Fibroblast of lung (primary cell): ENCODE results near the gene ZNF384. TPM values are rescaled to one million over a fixed set of nuclear protein-coding genes. Genes with fewer than 3 reads are reported as not detected.
"Not testable (repeated sequence)": the region's sequence is repeated elsewhere in the genome, so short reads cannot be mapped to it uniquely, and the experiment has no call there.

Experiments used
- DNase-seq, 2 donors: peaks; one replicate each; pipeline versions ENCODE4 v3.0.0 to v3.0.0-alpha.2; 2010; ENCODE audit warnings: low read depth in 2 of 2
- H2AFZ ChIP-seq: 2 replicates; pipeline ENCODE4 v1.5.1; 2012; ENCODE audit warnings: low read length, control low read depth, inconsistent platforms
- H3K27ac ChIP-seq: 2 replicates; pipeline ENCODE4 v1.5.1; 2011; ENCODE audit warnings: low read length, control low read depth; ENCODE audit not compliant: insufficient read depth
- H3K27me3 ChIP-seq: 2 replicates; pipeline ENCODE4 v1.5.1; 2011; ENCODE audit warnings: mild to moderate bottlenecking, low read length; ENCODE audit not compliant: control insufficient read depth, insufficient read depth
- H3K36me3 ChIP-seq: 2 replicates; pipeline ENCODE4 v1.5.1; 2011; ENCODE audit warnings: low read length; ENCODE audit not compliant: control insufficient read depth, insufficient read depth
- H3K4me1 ChIP-seq: 2 replicates; pipeline ENCODE4 v1.5.1; 2011; ENCODE audit warnings: low read length; ENCODE audit not compliant: control insufficient read depth, insufficient read depth; ENCODE audit errors: extremely low read depth
- H3K4me2 ChIP-seq: 2 replicates; pipeline ENCODE4 v1.5.1; 2011; ENCODE audit warnings: low read length, control low read depth; ENCODE audit not compliant: insufficient read depth; ENCODE audit errors: extremely low read depth
- H3K4me3 ChIP-seq, 4 experiments: fragments of 200-600 bp in 1 of 4; sonication (generic) in 1 of 4; replicated peaks in 1 of 4; 2 replicates each; pipeline ENCODE4 v1.5.1; 2011 to 2016; ENCODE audit warnings: low read length in 4 of 4, low read depth in 3 of 4, mild to moderate bottlenecking in 3 of 4, control low read depth in 2 of 4, inconsistent platforms in 1 of 4, mixed read lengths in 1 of 4; ENCODE audit not compliant: insufficient read depth in 1 of 4; ENCODE audit errors: control extremely low read depth in 1 of 4
- H3K79me2 ChIP-seq: 2 replicates; pipeline ENCODE4 v1.5.1; 2012; ENCODE audit warnings: mild to moderate bottlenecking, low read length, inconsistent platforms; ENCODE audit not compliant: control insufficient read depth, insufficient read depth
- H3K9ac ChIP-seq: 2 replicates; pipeline ENCODE4 v1.5.1; 2011; ENCODE audit warnings: mild to moderate bottlenecking, low read length, control low read depth; ENCODE audit not compliant: insufficient read depth
- H3K9me3 ChIP-seq: 2 replicates; pipeline ENCODE4 v1.5.1; 2012; ENCODE audit warnings: low read depth, low read length; ENCODE audit not compliant: control insufficient read depth, insufficient read depth
- H4K20me1 ChIP-seq: 2 replicates; pipeline ENCODE4 v1.5.1; 2011; ENCODE audit warnings: low read length; ENCODE audit not compliant: control insufficient read depth, insufficient read depth; ENCODE audit errors: extremely low read depth
- EZH2 ChIP-seq: IDR thresholded peaks from 2 replicates; pipeline ENCODE4 v1.5.1; 2012; ENCODE audit warnings: low read length, control low read depth, mild to moderate bottlenecking; ENCODE audit errors: missing control alignments
- polyA plus RNA-seq, 2 donors: library from polyadenylated mRNA; depleted of rRNA in 1 of 2; stranded (reverse) in 1 of 2; unstranded in 1 of 2; fragments of >200 nt; gene quantifications; 2 replicates each; pipeline ENCODE4 v1.2.1, GENCODE V29; 2011 to 2012; ENCODE audit warnings: missing spikeins in 1 of 2
- total RNA-seq: library from RNA; depleted of rRNA; stranded (reverse); fragments of >200 nt; gene quantifications from 2 replicates; pipeline ENCODE4 v1.2.1, GENCODE V29; 2014
- TF ChIP-seq, protein P1 (sequence below), 2 donors: IDR thresholded peaks in 1 of 2; conservative IDR thresholded peaks in 1 of 2; 1 replicate in 1 of 2; 2 replicates in 1 of 2; pipeline ENCODE4 v1.5.1; 2011 to 2012; ENCODE audit warnings: low read length in 2 of 2, control low read depth in 1 of 2, inconsistent platforms in 1 of 2, low read depth in 1 of 2, mild to moderate bottlenecking in 1 of 2

The ZNF384 gene
- total and polyA plus RNA-seq, 2 donors (not counting 1 experiment from before 2014, with no cell fraction given): 12.2 to 34.8 TPM

- Histone ChIP-seq H3K27me3 (peaks cover 3% of the 10 kb centered on the region), H3K27ac (no peak overlapping the region), H3K36me3 (no peaks in the 10 kb centered on the region), H3K4me3 (no peak overlapping the region), H2AFZ (no peak overlapping the region), H3K9ac (no peak overlapping the region), H3K4me1 (no peaks in the 10 kb centered on the region), H3K4me2 (no peak overlapping the region), H4K20me1 (no peaks in the 10 kb centered on the region), H3K9me3 (no peaks in the 10 kb centered on the region), H3K79me2 (no peaks in the 10 kb centered on the region)
- no peak for DNase-seq
- TF ChIP-seq, protein P1, sequence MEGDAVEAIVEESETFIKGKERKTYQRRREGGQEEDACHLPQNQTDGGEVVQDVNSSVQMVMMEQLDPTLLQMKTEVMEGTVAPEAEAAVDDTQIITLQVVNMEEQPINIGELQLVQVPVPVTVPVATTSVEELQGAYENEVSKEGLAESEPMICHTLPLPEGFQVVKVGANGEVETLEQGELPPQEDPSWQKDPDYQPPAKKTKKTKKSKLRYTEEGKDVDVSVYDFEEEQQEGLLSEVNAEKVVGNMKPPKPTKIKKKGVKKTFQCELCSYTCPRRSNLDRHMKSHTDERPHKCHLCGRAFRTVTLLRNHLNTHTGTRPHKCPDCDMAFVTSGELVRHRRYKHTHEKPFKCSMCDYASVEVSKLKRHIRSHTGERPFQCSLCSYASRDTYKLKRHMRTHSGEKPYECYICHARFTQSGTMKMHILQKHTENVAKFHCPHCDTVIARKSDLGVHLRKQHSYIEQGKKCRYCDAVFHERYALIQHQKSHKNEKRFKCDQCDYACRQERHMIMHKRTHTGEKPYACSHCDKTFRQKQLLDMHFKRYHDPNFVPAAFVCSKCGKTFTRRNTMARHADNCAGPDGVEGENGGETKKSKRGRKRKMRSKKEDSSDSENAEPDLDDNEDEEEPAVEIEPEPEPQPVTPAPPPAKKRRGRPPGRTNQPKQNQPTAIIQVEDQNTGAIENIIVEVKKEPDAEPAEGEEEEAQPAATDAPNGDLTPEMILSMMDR (conservative IDR thresholded peaks at IDR 0.05 in 1 of 2, IDR thresholded peaks at IDR 0.05 in 1 of 2; ENCODE audit: low read depth in 1 of 2, low read length in 2 of 2): no peak
Measured at GRCh38 chr12:6708960-6709394, 19.8 kb upstream of the ZNF384 start.

GRCh38 chr12:6708351-6708750 lies 19.2 kb upstream of the ZNF384 start:
- H3K36me3 ChIP-seq, H3K4me1 ChIP-seq, H3K9ac ChIP-seq, H2AFZ ChIP-seq, H3K4me2 ChIP-seq, H3K4me3 ChIP-seq, H3K27me3 ChIP-seq, H3K79me2 ChIP-seq, H3K27ac ChIP-seq, DNase-seq, H3K9me3 ChIP-seq, H4K20me1 ChIP-seq: not testable (repeated sequence)

- H3K27me3 ChIP-seq: peaks cover 38% of the 10 kb centered on the region
- H2AFZ ChIP-seq: no peak overlapping the region
- no peak for DNase-seq
Measured at GRCh38 chr12:6703631-6704030, 14.5 kb upstream of the ZNF384 start.

More at GRCh38 chr12:6703631-6704030, 14.5 kb upstream of the ZNF384 start:
- Histone ChIP-seq H3K4me3 (no peak overlapping the region), H3K4me2 (no peak overlapping the region), H4K20me1 (no peaks in the 10 kb centered on the region), H3K9me3 (no peaks in the 10 kb centered on the region), H3K27ac (no peak overlapping the region), H3K4me1 (peaks cover 4% of the 10 kb centered on the region), H3K79me2 (no peaks in the 10 kb centered on the region), H3K9ac (no peak overlapping the region), H3K36me3 (no peaks in the 10 kb centered on the region)
- TF ChIP-seq, protein P1 (conservative IDR thresholded peaks at IDR 0.05 in 1 of 2, IDR thresholded peaks at IDR 0.05 in 1 of 2; ENCODE audit: low read depth in 1 of 2, low read length in 2 of 2): no peak
- TF ChIP-seq EZH2: no peak
